CD14-positive monocyte (primary cell): ENCODE data around the gene PCF11. TPM values are rescaled to one million over a fixed set of nuclear protein-coding genes. Genes with fewer than 3 reads are reported as not detected.

Experiments used
- DNase-seq, 3 donors: peaks; one replicate each; pipeline ENCODE4 v3.0.0-alpha.2; 2011 to 2022
- H2AFZ ChIP-seq: 2 replicates; pipeline ENCODE4 v1.6.0; 2012; ENCODE audit warnings: mild to moderate bottlenecking, low read depth, low read length, inconsistent platforms; ENCODE audit not compliant: insufficient read depth, poor library complexity, severe bottlenecking
- H3K27ac ChIP-seq, 2 donors: 1 replicate in 1 of 2; 2 replicates in 1 of 2; pipeline ENCODE4 v1.5.1; 2012 to 2013; ENCODE audit warnings: low read length in 2 of 2, control low read depth in 1 of 2, inconsistent platforms in 1 of 2, low read depth in 1 of 2, mild to moderate bottlenecking in 1 of 2
- H3K27me3 ChIP-seq, 2 donors: one replicate each; pipeline versions ENCODE4 v1.6.0 to v1.6.1; 2011 to 2013; ENCODE audit warnings: low read length in 2 of 2; ENCODE audit not compliant: control insufficient read depth in 2 of 2, insufficient read depth in 2 of 2
- H3K36me3 ChIP-seq, 2 donors: replicated peaks in 1 of 2; 1 replicate in 1 of 2; 2 replicates in 1 of 2; pipeline versions ENCODE4 v1.5.1 to v1.6.1; 2012 to 2013; ENCODE audit warnings: low read length in 2 of 2, control low read depth in 1 of 2, inconsistent platforms in 1 of 2, mild to moderate bottlenecking in 1 of 2; ENCODE audit not compliant: insufficient read depth in 2 of 2, control insufficient read depth in 1 of 2
- H3K4me1 ChIP-seq, 2 donors: 1 replicate in 1 of 2; 2 replicates in 1 of 2; pipeline versions ENCODE4 v1.5.1 to v1.6.1; 2012 to 2013; ENCODE audit warnings: low read length in 2 of 2, control low read depth in 1 of 2, inconsistent platforms in 1 of 2, mild to moderate bottlenecking in 1 of 2, moderate library complexity in 1 of 2; ENCODE audit not compliant: insufficient read depth in 2 of 2, control insufficient read depth in 1 of 2
- H3K4me2 ChIP-seq: replicated peaks from 2 replicates; pipeline ENCODE3; 2012; ENCODE audit warnings: low read length, moderate library complexity, mild to moderate bottlenecking; ENCODE audit not compliant: poor library complexity, severe bottlenecking; ENCODE audit errors: extremely low read depth
- H3K4me3 ChIP-seq, 3 experiments: fragments of 200-600 bp in 1 of 3; sonication (generic) in 1 of 3; replicated peaks in 1 of 3; 1 replicate in 2 of 3; 2 replicates in 1 of 3; pipeline ENCODE4 v1.5.1; 2011 to 2013; ENCODE audit warnings: low read length in 3 of 3, mild to moderate bottlenecking in 3 of 3, control low read depth in 2 of 3, low read depth in 2 of 3, inconsistent platforms in 1 of 3, moderate library complexity in 1 of 3
- H3K79me2 ChIP-seq: 2 replicates; pipeline ENCODE4 v1.6.0; 2012; ENCODE audit warnings: mild to moderate bottlenecking, control low read depth, inconsistent platforms, low read length, moderate library complexity; ENCODE audit not compliant: insufficient read depth
- H3K9ac ChIP-seq: 2 replicates; pipeline ENCODE4 v1.6.0; 2017; ENCODE audit warnings: low read length, mild to moderate bottlenecking; ENCODE audit not compliant: insufficient read depth, poor library complexity, severe bottlenecking
- H3K9me3 ChIP-seq, 2 donors: replicated peaks in 1 of 2; 1 replicate in 1 of 2; 2 replicates in 1 of 2; pipeline versions ENCODE4 v1.5.1 to v1.6.1; 2012 to 2013; ENCODE audit warnings: low read length in 2 of 2, control low read depth in 1 of 2; ENCODE audit not compliant: control insufficient read depth in 1 of 2, insufficient read depth in 1 of 2
- H4K20me1 ChIP-seq: 2 replicates; pipeline ENCODE4 v1.6.0; 2012; ENCODE audit warnings: mild to moderate bottlenecking, low read length, control low read depth, moderate library complexity; ENCODE audit not compliant: insufficient read depth
- H3K27ac Mint-ChIP-seq, 7 donors: one replicate each; pipeline ENCODE4 v1.8.0; 2020; ENCODE audit warnings: mild to moderate bottlenecking in 7 of 7, mixed read lengths in 7 of 7, moderate library complexity in 6 of 7, inconsistent platforms in 2 of 7
- H3K27me3 Mint-ChIP-seq, 3 donors: one replicate each; pipeline ENCODE4 v1.8.0; 2021 to 2022; ENCODE audit warnings: low read depth in 3 of 3, mild to moderate bottlenecking in 3 of 3, mixed read lengths in 3 of 3, moderate library complexity in 3 of 3, inconsistent platforms in 1 of 3
- H3K36me3 Mint-ChIP-seq, 2 donors: one replicate each; pipeline ENCODE4 v1.8.0; 2020; ENCODE audit warnings: mixed read lengths in 2 of 2, inconsistent platforms in 1 of 2, mild to moderate bottlenecking in 1 of 2
- H3K4me1 Mint-ChIP-seq: one replicate; pipeline ENCODE4 v1.8.0; 2020; ENCODE audit warnings: mild to moderate bottlenecking, mixed read lengths
- H3K4me3 Mint-ChIP-seq, 2 donors: one replicate each; pipeline ENCODE4 v1.8.0; 2020; ENCODE audit warnings: mild to moderate bottlenecking in 2 of 2, mixed read lengths in 2 of 2, moderate library complexity in 1 of 2
- H3K9me3 Mint-ChIP-seq, 7 donors: one replicate each; pipeline ENCODE4 v1.8.0; 2020 to 2022; ENCODE audit warnings: mixed read lengths in 7 of 7, mild to moderate bottlenecking in 6 of 7, moderate library complexity in 6 of 7, inconsistent platforms in 2 of 7
- CTCF ChIP-seq: fragments of 200-600 bp; IDR thresholded peaks from one replicate; pipeline ENCODE4 v1.8.0; 2022; ENCODE audit warnings: antibody characterized with exemption, mild to moderate bottlenecking
- WGBS: methylation state at CpG from one replicate; pipeline ENCODE4 v1.1.5; 2013; ENCODE audit warnings: missing lambda C conversion rate; ENCODE audit not compliant: insufficient coverage; 5-methylcytosine and 5-hydroxymethylcytosine counted together
- intact Hi-C, 2 donors: fragments of 100-400 bp; cut with micrococcal nuclease; formaldehyde crosslinking; loops; one replicate each; pipeline versions ENCODE4 v1.15.0 to v1.15.1; 2023
- polyA plus RNA-seq, 3 donors: library from polyadenylated mRNA; depleted of rRNA in 1 of 3; unstranded in 2 of 3; stranded (reverse) in 1 of 3; fragments of 300-500 nt in 2 of 3; fragments of >200 nt in 1 of 3; fragmentation: Illumina TruSeq in 2 of 3; gene quantifications; 1 replicate in 2 of 3; 2 replicates in 1 of 3; pipeline ENCODE4 v1.2.3, GENCODE V29; 2012 to 2021

The PCF11 gene
- polyA plus RNA-seq, 3 donors = 8.3 to 78.1 (median 15.7) TPM

DNA sequence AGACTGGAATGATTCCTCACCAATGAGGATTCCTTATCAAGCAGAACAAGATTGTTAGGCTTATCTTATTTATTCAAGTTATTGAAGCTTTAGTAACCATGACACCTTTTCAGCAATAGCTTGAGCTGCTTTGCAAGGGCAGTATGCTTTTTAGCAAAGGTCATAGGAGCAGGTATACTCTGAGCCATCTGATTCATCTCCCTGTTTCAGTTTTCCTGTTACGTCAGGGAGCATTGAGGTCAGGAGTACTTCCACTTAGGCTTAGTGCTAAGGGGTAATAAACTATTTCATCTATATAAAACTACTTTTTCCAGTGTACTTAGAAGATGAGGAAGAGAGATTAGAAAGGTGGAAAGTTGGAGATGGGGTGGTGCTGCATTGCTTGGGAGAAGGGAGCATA, 18.9 kb downstream of the PCF11 start:
- Histone ChIP-seq H3K27ac (no peak overlapping the region), H3K9me3 (no peaks in the 10 kb centered on the region), H3K4me1 (peaks cover 31 to 37% of the 10 kb centered on the region in 2 donors), H3K79me2 (peaks cover 98% of the 10 kb centered on the region), H4K20me1 (peaks cover 96% of the 10 kb centered on the region), H3K4me3 (no peak overlapping the region), H3K9ac (no peak overlapping the region), H3K36me3 (peaks cover 75 to 85% of the 10 kb centered on the region in 2 donors), H3K27me3 (no peaks in the 10 kb centered on the region), H2AFZ (no peak overlapping the region), H3K4me2 (no peak overlapping the region)
- Mint-ChIP-seq H3K4me3 (no peak overlapping the region), H3K27me3 (no peaks in the 10 kb centered on the region), H3K36me3 (peaks cover 55 to 76% of the 10 kb centered on the region in 2 donors), H3K27ac (peak overlapping the region in 2 of 7 donors; percentile 37 to 61), H3K9me3 (no peaks in the 10 kb centered on the region), H3K4me1 (peaks cover 27% of the 10 kb centered on the region)
- WGBS = no CpG with 5 or more reads among the region's 1 CpG
- DNase-seq = no peak
- TF ChIP-seq CTCF = no peak
- intact Hi-C loops = no loop called here

- Histone ChIP-seq H3K36me3 (peaks cover 90 to 95% of the 10 kb centered on the region in 2 donors), H2AFZ (no peak overlapping the region), H3K9me3 (no peaks in the 10 kb centered on the region), H3K27me3 (no peaks in the 10 kb centered on the region), H4K20me1 (peaks cover 90% of the 10 kb centered on the region), H3K27ac (no peak overlapping the region), H3K79me2 (peaks cover 70% of the 10 kb centered on the region), H3K4me2 (no peak overlapping the region), H3K9ac (no peak overlapping the region), H3K4me3 (no peak overlapping the region), H3K4me1 (no peaks in the 10 kb centered on the region)
- Mint-ChIP-seq H3K4me1 (no peaks in the 10 kb centered on the region), H3K9me3 (no peaks in the 10 kb centered on the region), H3K27me3 (no peaks in the 10 kb centered on the region), H3K27ac (peak overlapping the region in 1 of 7 donors; percentile 65), H3K36me3 (peaks cover 67 to 93% of the 10 kb centered on the region in 2 donors), H3K4me3 (no peak overlapping the region)
- WGBS = 80% methylated on average over 1 of the region's 2 CpGs
- intact Hi-C loops = no loop called here
- TF ChIP-seq CTCF = no peak
- DNase-seq = no peak
Measured at GRCh38 chr11:83181815-83182214, 24.9 kb downstream of the PCF11 start.
